HG03469 (cell line): ENCODE data around the gene TRIM37.
A peak's percentile ranks its signal among the peaks of the same experiment; 100 is the strongest.

Experiments
- ATAC-seq: cut with Tn5 transposase; IDR thresholded peaks from one replicate; pipeline ENCODE4 v1.9.1; 2021; ENCODE audit warnings: mild to moderate bottlenecking, moderate library complexity, moderate number of reproducible peaks; ENCODE audit not compliant: unreplicated experiment

TRIM37 gene

DNA sequence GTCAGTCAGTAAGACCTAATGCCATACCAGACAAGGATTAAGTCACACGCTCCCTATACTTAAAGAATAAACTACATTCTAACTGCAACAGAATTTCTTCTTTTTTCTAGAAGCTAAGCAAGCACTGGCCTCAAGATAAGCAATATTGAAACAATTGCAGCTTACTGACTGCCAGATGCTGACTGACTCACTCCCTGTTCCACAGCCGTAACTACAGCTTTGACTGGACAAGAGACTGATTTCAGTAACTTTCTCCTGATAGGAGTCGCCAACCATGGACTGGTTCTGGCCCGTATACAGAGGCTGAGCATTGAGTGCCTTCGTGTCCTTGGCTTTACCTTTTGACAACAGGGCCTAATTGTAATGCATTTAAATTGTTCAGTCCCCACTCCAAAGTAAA, 67.9 kb downstream of the TRIM37 start:
- ATAC-seq, result no peak

DNA sequence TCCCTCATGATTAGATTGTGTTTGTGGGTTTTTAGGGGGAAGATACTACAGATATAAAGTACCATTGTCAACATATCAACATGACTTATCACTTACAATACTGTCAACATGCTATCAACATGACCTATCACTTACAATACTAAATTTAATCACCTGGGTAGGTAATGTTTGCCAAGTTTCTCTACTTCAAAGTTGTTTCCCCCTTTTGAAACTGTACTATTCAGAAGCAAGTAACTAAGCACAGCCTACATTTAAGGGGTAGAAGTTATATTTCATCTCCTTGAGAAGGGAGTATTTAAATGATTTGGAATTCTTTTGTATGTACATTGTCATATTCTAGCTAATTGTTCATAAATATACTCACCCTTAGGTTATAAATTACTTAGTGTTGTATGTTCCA, 68.7 kb downstream of the TRIM37 start:
- ATAC-seq, result no peak

DNA sequence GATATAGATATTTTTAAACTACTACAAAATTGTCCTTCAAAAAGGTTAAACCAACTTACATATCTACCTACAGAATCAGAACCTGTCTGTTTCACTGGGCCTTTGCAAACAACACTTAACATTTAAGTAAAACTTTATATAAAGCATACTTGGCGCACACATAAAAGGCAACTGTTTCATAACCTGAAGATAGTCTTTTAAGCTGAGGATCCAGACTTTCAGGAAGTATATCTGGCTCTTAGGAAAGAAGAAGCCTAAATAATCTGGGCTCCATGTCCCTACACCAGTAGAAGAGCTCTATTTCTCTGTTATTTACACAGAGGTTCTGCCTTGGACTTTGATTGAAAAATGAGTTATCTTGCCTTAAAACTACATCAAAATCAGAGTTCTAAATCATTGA, 75.9 kb downstream of the TRIM37 start:
- ATAC-seq, result no peak

DNA sequence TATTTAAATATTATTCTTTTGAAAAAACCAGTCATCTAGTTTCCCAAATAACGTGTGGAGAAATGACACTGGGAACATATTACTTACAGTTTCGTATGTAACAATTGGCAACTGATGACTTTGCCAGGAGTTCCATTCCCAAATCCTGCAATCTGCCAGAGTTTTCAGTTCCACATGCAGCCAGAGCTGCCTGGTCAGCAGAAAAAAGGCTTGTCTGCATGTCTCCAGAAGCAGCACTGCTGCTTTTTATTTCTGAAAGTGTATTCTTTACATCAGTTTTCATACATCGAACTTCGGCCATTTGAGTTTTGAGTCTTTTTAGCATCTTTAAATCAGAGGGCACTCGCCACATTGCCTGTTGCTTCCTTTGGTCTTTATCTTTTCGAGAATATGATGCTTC, 78.4 kb downstream of the TRIM37 start:
- no peak for ATAC-seq

DNA sequence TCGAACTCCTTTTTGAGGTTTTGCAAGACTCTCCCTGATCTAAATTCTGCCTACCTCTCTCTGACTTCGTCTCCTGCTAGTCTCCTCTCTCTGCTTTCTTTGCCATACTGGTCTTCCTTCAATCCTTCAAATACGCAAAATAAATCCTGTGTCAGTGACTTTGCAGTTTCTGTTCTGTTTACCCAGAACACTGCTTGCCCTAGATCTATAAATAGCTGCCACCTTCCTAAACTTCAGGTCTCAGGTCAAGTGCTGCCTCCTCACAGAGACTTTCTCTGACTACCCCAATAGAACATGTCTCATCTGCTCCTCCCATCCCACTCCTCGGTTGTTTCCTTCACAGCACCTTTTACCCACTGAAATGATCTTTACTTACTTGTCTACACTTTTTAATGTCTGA, 78.9 kb downstream of the TRIM37 start:
- no peak for ATAC-seq

DNA sequence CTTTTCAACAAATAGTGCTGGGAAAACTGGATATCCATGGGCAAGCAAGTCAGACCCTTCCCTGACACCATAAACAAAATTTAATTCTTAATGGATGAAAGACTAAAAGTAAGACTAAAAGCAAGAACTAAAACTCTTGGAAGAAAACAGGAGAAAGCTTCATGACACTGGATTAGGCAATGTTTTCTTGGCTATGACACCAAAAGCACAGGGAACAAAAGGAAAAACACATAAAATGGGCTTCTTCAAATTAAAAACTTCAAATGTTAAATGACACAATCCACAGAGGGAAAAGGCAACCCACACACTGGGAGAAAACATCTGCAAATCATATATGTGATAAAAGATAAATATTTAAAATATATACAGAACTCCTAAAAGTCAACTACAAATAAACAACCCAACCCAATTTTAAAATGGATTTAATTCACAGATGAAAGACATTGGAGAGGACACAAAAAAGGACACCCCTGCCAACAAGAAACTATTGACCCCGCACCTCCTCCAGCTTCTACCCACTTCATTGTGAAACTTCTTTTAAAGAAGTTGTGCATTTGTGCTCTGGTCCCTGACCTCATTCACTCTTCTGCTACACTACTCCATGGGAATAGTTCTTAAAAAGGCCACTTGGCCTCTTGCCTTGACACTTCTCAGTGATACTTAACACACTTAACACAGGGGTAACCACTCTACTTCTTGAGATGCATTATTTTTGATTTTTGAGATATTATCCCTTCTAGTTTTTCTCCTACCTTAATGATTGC, 80.3 kb downstream of the TRIM37 start:
- no peak for ATAC-seq

DNA sequence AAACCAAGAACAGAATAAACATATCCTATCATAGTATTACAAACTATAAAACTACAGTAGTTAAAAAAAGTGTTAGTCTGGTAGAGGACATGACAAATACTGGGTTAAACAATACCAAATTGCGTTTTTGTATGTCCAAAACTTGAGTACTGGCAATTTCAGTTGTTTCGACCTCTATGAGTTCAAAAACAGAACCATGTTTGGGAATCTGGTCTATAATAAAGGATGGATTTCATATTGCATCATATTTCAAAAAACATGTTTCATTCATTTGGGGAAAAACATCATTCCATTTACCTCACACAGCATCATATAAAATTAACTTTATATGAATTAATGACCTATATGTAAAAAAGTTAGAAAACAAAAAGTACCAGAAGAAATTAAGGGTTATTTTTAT, 81.8 kb downstream of the TRIM37 start:
- ATAC-seq, result no peak

DNA sequence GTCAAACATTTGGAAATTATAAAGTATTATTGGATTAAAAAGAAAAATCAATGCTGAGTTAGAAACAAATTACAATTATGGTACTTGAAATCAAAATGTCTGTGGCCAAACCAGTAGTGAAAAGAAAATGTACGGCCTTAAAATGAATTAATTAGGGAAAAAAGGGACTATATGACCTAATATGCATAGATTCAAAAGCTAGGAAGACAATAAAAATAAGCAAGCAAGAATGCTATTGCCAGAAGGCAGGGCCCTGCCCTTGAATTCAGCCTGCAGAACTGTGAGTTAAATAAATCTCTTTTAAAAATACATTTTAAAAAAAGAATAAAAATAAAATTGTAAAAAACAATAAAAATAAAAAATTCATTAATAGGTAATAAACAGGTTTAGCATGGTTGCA, 88.7 kb downstream of the TRIM37 start:
- no peak for ATAC-seq

DNA sequence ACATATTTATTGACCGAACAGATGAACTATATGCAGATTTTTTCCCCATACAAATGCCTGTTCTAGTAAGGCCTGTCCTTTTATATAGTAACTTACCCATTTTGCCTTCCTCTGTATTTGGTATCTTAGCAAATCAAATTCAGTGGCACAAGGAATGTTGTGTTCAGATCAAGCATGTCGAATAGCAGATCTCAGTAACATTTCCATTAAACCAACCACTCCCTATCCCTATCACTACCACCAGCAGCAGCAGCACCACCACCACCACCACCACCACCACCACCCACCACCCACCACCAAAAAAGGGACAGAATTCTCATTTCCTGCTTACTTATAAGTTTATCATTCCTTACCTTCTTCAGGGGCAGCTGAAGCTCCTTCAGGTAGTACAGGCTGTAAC, 94.7 kb downstream of the TRIM37 start:
- ATAC-seq, result no peak

DNA sequence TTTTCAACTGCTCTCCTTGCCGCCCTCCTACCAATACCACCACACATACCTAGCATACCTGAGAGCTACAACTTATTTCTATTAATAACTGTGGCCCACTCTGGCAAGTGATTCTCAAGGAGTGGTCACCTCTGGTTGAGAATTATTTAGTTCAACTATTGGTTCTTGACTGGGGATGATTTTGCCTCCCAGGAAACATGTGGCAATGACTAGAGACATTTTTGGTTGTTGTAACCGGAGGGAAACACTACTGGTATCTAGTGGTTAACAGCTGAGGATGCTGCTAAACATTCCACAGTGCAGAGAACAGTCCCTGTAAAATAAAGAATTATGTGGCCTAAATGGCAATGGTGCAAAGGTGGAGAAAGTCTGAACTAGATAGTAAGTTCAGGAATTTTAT, 96.7 kb downstream of the TRIM37 start:
- ATAC-seq, result no peak

DNA sequence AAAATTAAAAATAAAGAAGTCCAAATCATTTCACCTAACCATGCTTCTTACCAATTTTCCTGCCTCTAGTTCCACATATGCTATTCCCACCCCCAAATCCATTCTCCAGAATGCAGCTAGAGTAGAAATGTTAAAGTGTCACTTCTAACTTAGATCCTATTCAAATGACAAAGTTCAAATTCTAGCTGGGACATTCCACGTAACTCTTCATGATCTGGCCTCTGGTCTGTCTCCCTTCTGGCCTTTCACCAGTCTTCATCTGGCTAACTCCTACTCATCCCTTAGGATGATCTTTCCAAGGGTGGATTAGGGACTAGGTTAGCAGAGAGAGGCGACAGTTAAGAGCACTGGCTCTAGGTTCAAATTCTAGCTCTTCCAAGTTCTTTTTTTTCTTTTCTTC, 97.9 kb downstream of the TRIM37 start:
- no peak for ATAC-seq

DNA sequence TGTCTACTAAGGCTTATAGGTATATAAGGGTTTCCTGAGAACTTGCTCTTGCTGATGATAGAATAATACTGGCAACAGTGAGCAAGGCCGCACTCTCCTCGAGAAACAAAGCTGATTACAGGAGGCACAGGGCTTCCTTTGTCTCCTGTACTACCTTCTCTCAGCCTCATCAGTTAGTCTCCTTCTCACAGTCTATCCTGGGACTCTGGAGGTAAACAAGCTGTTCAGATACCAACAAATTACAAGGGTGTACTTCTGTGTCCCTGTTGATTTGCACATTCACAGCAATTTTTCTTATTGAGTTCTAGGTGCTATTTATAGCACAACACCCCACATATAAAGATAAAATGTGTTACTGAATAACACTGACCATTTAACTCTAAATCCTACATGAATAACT, 98.7 kb downstream of the TRIM37 start:
- ATAC-seq, result no peak

DNA sequence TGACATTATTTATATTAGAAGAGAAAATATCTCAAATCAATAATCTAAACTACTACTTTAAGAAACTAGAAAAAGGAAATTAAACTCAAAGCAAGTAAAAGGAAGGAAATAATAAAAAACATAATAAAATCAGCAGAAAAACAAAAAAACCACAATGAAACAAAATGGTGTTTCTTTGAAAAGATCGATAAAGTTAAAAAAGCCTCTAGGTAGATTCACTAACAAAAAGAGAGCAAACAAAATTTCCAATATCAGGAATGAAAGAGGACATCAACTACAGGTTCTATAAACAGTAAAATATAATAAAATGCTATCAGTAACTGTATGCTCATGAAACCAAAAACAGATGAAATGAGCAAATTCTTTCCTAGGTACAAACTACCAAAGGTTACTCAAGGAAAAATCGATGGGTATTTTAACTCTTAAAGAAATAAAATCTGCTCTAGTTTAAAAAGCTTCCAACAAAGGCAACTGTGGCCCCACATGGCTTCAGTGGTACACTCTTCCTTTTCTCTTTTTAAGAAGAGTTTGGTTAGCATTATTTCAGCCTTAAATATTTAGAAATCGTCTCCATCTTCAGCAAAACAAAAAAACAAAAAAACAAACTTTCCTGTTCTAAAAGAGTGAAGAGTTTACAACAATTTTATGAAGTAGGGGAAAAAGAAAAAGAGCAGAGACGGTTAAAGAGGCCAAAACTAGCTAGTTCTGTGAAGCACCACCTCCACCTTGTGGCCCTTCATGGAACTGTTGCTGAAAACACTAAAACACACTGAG, 102.2 kb downstream of the TRIM37 start:
- no peak for ATAC-seq

DNA sequence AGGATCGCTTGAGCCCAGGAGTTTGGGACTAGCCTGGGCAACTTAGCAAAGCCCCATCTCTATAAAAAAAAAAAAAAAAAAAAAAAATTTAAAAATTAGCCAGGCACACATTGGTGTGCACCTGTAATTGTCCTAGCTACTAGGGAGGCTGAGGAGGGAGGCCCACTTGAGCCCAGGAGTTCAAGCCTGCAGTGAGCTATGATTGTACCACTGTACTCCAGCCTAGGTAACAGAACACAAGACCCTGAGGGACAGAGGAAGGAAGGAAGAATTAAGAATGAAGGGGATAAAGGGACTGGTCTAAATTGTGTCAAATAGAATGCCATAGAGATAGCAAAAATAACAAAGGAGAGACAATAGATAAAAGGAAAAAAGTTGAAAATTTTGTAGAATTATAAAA, 102.8 kb downstream of the TRIM37 start:
- ATAC-seq, result no peak

DNA sequence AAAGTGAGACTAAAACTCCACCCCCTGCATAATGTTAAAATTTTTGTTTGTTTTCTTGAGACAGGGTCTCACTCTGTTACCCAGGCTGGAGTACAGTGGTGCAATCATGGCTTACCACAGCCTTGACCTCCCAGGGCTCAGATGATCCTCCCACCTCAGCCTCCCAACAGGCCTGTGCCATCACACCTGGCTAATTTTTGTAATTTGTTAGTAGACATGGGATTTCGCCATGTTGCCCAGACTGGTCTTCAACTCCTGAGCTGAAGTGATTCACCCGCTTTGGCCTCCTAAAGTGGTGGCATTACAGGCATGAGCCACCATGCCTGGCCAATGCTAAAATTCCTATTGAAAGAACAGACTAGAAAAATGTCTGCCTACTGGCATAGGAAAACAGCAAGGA, 103.8 kb downstream of the TRIM37 start:
- no peak for ATAC-seq

DNA sequence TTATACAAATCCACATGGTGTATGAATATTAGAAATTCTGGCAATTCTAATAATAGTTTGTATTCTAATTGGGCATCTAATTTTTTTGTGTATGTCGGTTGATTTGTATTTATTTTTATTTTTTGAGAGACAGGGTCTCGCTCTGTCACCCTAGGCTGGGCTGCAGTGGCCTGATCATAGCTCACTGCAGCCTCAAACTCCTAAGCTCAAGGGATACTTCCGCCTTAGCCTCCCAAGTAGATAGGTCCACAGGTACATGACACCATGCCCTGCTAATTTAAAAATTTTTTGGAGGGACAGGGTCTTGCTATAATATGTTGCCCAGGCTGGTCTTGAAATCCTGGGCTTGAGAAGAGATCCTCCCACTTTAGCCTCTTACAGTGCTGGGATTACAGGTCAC, 104.6 kb downstream of the TRIM37 start:
- no peak for ATAC-seq

DNA sequence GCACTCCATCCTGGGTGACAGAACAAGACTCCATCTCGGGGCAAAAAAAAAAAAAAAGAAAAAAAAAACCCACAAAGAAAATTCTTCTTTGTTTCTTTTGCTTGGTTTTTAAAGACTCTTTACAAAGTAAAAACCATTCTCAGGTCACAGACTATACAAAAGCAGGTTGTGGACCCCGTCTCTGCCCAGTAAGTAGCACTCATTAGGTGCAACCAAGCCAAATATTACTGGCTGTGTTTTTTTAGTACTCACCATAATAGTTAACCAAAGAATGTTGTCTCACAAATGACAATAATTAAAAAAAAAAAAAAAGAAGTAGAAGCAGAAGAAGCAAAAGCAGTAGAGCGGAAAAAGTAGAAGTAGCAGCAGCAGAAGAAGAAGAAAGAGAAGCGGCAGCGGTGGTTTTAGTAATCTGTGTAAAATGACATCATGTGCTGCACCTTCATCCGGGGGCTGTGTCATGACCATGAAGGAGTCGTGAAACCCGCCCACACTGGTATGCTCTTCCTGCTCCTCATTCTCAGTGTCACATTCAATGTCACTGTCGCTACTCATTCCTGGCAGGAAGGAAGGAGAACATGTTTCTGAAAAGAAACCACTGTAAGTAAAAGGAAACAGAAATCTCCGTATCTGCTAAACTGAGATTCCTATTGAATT, 105.4 kb downstream of the TRIM37 start:
- peak; percentile 74 for ATAC-seq

DNA sequence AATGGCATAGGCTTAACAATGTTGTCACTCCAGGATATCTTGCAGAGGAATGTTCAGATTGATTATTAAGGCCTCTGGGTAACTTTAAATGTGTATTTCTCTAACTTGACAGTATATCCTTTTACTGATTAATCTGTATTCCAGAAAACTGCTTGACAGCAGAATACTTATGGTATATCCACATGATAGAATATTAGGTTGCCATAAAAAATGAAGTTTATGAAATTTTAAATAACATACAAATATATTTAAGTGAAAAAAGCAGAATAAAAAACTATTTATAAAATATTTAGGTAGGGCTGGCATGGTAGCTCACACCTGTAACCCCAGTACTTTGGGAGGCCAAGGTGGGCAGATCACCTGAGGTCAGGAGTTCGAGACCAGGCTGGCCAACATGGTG, 106.7 kb downstream of the TRIM37 start:
- no peak for ATAC-seq

DNA sequence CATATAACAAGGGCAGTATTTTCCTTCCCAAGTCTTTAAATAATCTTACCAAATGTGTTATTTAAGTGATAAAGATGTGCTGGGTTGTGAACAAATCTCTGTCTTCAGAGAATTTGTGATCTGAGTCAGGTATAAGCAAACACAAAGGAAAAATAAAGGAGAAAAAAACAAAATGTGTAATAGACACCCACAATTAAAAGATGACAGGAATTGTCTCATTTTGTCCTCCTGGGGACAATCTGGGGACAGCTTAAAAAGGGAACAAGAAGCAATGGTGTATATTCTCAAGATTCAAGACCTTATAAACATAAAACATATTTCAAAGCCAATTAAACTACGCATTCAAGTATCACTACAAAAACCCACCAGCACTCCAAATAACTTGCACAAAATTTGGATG, 107.2 kb downstream of the TRIM37 start:
- no peak for ATAC-seq

DNA sequence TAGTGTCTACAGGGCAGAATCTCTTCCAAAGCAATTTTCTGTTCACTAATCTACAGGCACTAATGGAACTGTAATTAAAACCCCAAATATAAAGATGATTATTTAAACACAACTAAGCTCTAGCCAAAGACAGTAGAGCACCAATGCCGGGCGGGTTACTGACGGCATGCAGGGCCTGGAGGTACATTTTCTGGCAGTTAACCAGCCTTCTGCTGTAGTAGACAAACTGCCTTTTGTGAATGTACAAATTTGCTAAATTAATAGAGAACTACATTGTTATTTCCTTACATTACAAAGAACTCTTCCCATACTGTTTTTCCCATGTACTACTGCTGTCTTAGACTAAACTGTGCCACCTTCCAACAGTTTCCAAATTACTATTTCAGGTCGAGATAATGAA, 107.8 kb downstream of the TRIM37 start:
- ATAC-seq, result no peak

DNA sequence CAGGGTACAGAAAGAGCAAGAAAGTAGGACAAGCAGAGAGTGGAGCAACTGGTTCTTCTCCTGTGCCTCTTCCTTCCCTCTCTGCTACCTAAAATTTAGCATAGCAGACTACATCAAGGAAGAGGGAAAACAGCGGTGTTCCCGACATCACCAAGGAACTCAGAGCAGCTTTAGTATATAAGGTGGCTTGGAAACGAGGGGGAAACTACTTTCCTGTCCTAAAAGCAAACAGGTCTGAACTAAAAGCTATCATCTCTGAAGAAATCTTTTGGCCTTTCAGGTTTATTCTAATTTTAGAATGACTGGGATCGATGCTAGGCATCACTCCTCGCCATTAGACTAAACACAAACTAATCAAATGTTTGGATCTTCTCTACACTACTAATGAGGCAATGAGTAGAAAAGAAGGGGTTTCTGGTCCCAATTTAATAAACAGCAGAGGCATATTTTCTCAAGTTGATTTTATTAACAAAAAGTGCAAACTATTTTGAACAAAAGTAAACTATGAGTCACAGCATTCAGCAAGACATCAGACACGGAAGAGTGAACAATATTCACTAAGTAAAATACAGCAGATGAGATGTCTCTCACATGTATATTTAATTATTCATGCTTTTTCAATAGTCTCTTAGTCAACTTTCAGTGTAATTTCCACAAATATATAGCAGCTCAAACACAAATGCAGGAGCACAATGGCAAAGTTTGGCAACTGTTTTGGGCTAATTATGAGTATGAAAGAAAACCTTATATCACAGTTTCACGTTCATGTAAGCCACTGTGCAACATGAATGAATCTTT, 108.7 kb downstream of the TRIM37 start:
- no peak for ATAC-seq
